ENCODE measurements around the gene MYH6. TPM values are rescaled to one million over a fixed set of nuclear protein-coding genes. Genes with fewer than 3 reads are reported as not detected.

The MYH6 gene
- total RNA-seq, 1 experiment from 2014 or later: not detected

DNA sequence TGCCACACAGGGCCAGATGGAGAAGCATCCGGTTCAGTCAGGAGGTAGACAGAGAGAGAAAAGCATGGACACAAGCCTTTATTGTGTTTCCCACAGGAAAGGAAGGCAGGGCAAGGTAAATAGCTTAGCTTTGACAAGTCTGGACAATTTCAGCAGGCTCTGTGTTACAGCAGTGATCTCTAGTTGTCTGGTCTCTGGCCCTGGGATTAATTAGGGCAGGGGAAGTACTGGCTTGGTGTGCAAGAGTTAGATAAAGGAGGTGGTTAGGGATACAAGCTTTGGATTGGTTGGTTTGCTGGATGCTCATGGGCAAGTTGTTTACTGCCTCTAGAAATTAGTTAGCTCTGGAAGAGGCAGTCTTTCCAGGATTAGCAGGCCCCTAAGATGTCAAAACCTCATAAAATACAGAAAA lies 46.4 kb upstream of the MYH6 start:
- no peak for TF ChIP-seq TCF7L2 (IDR thresholded peaks at IDR 0.05; ENCODE audit: low read depth, low read length)
- no peak for TF ChIP-seq SIN3A (IDR thresholded peaks at IDR 0.05; ENCODE audit: borderline replicate concordance, insufficient read depth, low read depth, low read length)
- TF ChIP-seq, protein P1, sequence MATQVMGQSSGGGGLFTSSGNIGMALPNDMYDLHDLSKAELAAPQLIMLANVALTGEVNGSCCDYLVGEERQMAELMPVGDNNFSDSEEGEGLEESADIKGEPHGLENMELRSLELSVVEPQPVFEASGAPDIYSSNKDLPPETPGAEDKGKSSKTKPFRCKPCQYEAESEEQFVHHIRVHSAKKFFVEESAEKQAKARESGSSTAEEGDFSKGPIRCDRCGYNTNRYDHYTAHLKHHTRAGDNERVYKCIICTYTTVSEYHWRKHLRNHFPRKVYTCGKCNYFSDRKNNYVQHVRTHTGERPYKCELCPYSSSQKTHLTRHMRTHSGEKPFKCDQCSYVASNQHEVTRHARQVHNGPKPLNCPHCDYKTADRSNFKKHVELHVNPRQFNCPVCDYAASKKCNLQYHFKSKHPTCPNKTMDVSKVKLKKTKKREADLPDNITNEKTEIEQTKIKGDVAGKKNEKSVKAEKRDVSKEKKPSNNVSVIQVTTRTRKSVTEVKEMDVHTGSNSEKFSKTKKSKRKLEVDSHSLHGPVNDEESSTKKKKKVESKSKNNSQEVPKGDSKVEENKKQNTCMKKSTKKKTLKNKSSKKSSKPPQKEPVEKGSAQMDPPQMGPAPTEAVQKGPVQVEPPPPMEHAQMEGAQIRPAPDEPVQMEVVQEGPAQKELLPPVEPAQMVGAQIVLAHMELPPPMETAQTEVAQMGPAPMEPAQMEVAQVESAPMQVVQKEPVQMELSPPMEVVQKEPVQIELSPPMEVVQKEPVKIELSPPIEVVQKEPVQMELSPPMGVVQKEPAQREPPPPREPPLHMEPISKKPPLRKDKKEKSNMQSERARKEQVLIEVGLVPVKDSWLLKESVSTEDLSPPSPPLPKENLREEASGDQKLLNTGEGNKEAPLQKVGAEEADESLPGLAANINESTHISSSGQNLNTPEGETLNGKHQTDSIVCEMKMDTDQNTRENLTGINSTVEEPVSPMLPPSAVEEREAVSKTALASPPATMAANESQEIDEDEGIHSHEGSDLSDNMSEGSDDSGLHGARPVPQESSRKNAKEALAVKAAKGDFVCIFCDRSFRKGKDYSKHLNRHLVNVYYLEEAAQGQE (IDR thresholded peaks at IDR 0.05; ENCODE audit: insufficient read depth in 1 of 2, low read depth in 2 of 2, low read length in 1 of 2): no peak
- TF ChIP-seq, protein P2, sequence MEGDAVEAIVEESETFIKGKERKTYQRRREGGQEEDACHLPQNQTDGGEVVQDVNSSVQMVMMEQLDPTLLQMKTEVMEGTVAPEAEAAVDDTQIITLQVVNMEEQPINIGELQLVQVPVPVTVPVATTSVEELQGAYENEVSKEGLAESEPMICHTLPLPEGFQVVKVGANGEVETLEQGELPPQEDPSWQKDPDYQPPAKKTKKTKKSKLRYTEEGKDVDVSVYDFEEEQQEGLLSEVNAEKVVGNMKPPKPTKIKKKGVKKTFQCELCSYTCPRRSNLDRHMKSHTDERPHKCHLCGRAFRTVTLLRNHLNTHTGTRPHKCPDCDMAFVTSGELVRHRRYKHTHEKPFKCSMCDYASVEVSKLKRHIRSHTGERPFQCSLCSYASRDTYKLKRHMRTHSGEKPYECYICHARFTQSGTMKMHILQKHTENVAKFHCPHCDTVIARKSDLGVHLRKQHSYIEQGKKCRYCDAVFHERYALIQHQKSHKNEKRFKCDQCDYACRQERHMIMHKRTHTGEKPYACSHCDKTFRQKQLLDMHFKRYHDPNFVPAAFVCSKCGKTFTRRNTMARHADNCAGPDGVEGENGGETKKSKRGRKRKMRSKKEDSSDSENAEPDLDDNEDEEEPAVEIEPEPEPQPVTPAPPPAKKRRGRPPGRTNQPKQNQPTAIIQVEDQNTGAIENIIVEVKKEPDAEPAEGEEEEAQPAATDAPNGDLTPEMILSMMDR (IDR thresholded peaks at IDR 0.05): no peak
- TF ChIP-seq POLR2AphosphoS5 (IDR thresholded peaks at IDR 0.05; ENCODE audit: low read depth, low read length): no peak
- POLR2A ChIA-PET: no interaction called here
- intact Hi-C loops (cut with micrococcal nuclease; ENCODE audit: unreplicated experiment): no loop called here
- CTCF ChIA-PET: no interaction called here
- H3K27ac ChIP-seq (ENCODE audit: low read length): no peak overlapping the region
- no peak for ATAC-seq
- H3K27me3 ChIP-seq (ENCODE audit: control insufficient read depth, insufficient read depth, low read length): peaks cover 2% of the 10 kb centered on the region; the same call in 1 of the 2 replicates
- H3K4me1 ChIP-seq (ENCODE audit: control insufficient read depth, insufficient read depth, low read length): no peaks in the 10 kb centered on the region
- BruUV-seq (replicated peaks): no TSS peak
- H3K9me3 ChIP-seq (ENCODE audit: control insufficient read depth, insufficient read depth, low read depth, low read length): no peaks in the 10 kb centered on the region
- in situ Hi-C loops (cut with HindIII; ENCODE audit: low pct_unique_long_range_greater_than_20kb, low sequenced_read_pairs): no loop called here
- no peak overlapping the region for H3K4me3 ChIP-seq (ENCODE audit: low read depth in 2 of 2, low read length in 2 of 2)
- no peaks in the 10 kb centered on the region for H3K36me3 ChIP-seq (ENCODE audit: control insufficient read depth, insufficient read depth, low read length)
- no peak for DNase-seq (ENCODE audit: low read depth, low spot score)

DNA sequence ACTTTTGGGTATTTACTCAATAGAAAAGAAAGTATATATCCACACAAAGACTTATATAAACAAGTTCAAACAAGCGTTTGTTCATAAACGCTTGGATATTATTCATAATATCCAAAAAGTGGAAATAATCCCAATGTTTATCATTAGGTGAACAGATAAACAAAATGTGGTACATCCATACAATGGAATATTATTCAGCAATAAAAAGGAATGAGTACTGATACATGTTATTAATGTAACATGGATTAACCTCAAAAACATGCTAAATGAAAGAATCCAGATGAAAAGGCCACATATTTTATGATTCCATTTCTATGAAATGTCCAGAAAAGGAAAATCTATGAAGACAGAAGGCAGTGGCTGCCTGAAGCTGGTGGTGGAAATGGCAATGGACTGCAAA lies 44.2 kb upstream of the MYH6 start:
- DNase-seq (ENCODE audit: low read depth, low spot score): no peak
- H3K4me1 ChIP-seq (ENCODE audit: control insufficient read depth, insufficient read depth, low read length): no peaks in the 10 kb centered on the region
- ChIA-PET CTCF (no interaction called here), POLR2A (no interaction called here)
- intact Hi-C loops (cut with micrococcal nuclease; ENCODE audit: unreplicated experiment): no loop called here
- ATAC-seq: no peak
- H3K4me3 ChIP-seq (ENCODE audit: low read depth in 2 of 2, low read length in 2 of 2): no peak overlapping the region
- H3K27ac ChIP-seq (ENCODE audit: low read length): no peak overlapping the region
- no peak for TF ChIP-seq TCF7L2 (IDR thresholded peaks at IDR 0.05; ENCODE audit: low read depth, low read length)
- TF ChIP-seq, protein P1 (IDR thresholded peaks at IDR 0.05; ENCODE audit: insufficient read depth in 1 of 2, low read depth in 2 of 2, low read length in 1 of 2): no peak
- TF ChIP-seq SIN3A (IDR thresholded peaks at IDR 0.05; ENCODE audit: borderline replicate concordance, insufficient read depth, low read depth, low read length): no peak
- TF ChIP-seq, protein P2 (IDR thresholded peaks at IDR 0.05): no peak
- no peak for TF ChIP-seq POLR2AphosphoS5 (IDR thresholded peaks at IDR 0.05; ENCODE audit: low read depth, low read length)
- H3K27me3 ChIP-seq (ENCODE audit: control insufficient read depth, insufficient read depth, low read length): peaks cover 2% of the 10 kb centered on the region
- in situ Hi-C loops (cut with HindIII; ENCODE audit: low pct_unique_long_range_greater_than_20kb, low sequenced_read_pairs): no loop called here
- H3K36me3 ChIP-seq (ENCODE audit: control insufficient read depth, insufficient read depth, low read length): no peaks in the 10 kb centered on the region
- no TSS peak for BruUV-seq (replicated peaks)
- no peaks in the 10 kb centered on the region for H3K9me3 ChIP-seq (ENCODE audit: control insufficient read depth, insufficient read depth, low read depth, low read length)
